Activated naive CD4-positive, alpha-beta T cell treated with anti-CD3 and anti-CD28 coated beads, Interleukin-2, amount 50 U/mL, for 24 hours (primary cell): ENCODE measurements around the gene FGFRL1.

Experiments used
- H3K27ac Mint-ChIP-seq: one replicate; pipeline ENCODE4 v1.8.0; 2021; ENCODE audit warnings: mild to moderate bottlenecking, mixed read lengths
- H3K27me3 Mint-ChIP-seq: one replicate; pipeline ENCODE4 v1.8.0; 2021; ENCODE audit warnings: mixed read lengths
- H3K36me3 Mint-ChIP-seq: one replicate; pipeline ENCODE4 v1.8.0; 2021; ENCODE audit warnings: mixed read lengths
- H3K4me1 Mint-ChIP-seq: one replicate; pipeline ENCODE4 v1.8.0; 2021; ENCODE audit warnings: mixed read lengths
- H3K4me3 Mint-ChIP-seq: one replicate; pipeline ENCODE4 v1.8.0; 2021; ENCODE audit warnings: mild to moderate bottlenecking, mixed read lengths
- H3K9me3 Mint-ChIP-seq: one replicate; pipeline ENCODE4 v1.8.0; 2021; ENCODE audit warnings: mixed read lengths

Gene FGFRL1

DNA sequence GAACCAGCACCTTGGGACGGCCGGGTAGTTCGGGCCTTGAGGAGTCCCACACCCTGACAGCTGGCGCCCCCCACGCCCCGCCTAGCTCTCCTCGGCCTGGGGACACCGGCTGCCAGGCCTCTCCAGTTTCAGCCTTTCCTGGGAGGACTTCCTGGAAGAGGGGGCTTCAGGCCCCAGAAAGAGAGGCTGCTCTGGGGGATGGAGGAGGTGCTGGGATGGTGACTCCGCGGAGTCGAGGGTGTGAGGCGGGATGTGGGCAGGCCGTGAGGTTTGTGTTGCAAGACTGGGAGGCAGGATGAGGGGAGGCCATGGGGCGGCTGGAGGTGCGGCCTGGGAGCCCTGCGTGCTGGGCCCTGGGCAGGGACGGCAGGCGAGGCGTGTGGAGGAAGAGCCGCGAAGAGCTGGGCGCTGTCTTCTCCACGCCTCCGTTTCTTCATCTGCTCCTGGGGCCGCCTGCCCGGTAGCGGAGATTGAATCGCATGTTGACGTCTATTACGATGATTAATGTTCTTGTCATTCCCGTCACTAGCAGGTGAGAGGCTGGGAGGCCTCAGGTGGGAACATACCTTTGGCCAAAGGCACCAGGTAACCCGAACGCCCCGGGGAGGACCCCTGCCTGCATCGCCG, 918 bp upstream of the FGFRL1 start:
- H3K27me3 Mint-ChIP-seq, result peaks cover 23% of the 10 kb centered on the region
- H3K9me3 Mint-ChIP-seq, result no peaks in the 10 kb centered on the region
- peak overlapping the region; percentile 88 for H3K4me3 Mint-ChIP-seq
- H3K27ac Mint-ChIP-seq, result peak overlapping the region; percentile 72
- H3K36me3 Mint-ChIP-seq, result no peaks in the 10 kb centered on the region
- peaks cover 12% of the 10 kb centered on the region for H3K4me1 Mint-ChIP-seq

DNA sequence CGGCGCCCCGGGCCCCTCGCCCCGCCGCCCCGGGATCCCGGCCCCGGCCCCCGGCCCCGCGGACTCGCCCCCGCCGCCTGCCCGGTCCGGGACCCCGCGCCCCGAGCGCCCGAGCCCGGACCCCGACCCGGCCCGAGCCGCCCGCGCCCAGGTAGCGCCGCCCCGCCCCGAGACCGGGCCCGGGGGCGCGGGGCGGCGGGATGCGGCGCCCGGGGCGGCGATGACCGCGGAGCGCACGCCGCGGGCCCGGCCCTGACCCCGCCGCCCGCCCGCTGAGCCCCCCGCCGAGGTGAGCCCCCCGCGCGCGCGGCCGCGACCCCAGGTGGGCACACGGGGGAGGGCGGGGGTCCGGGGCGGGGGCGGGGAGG, 224 bp downstream of the FGFRL1 start:
- Mint-ChIP-seq H3K4me3 (no peak overlapping the region), H3K27me3 (peaks cover 17% of the 10 kb centered on the region), H3K9me3 (no peaks in the 10 kb centered on the region), H3K27ac (no peak overlapping the region), H3K4me1 (peaks cover 12% of the 10 kb centered on the region), H3K36me3 (no peaks in the 10 kb centered on the region)

DNA sequence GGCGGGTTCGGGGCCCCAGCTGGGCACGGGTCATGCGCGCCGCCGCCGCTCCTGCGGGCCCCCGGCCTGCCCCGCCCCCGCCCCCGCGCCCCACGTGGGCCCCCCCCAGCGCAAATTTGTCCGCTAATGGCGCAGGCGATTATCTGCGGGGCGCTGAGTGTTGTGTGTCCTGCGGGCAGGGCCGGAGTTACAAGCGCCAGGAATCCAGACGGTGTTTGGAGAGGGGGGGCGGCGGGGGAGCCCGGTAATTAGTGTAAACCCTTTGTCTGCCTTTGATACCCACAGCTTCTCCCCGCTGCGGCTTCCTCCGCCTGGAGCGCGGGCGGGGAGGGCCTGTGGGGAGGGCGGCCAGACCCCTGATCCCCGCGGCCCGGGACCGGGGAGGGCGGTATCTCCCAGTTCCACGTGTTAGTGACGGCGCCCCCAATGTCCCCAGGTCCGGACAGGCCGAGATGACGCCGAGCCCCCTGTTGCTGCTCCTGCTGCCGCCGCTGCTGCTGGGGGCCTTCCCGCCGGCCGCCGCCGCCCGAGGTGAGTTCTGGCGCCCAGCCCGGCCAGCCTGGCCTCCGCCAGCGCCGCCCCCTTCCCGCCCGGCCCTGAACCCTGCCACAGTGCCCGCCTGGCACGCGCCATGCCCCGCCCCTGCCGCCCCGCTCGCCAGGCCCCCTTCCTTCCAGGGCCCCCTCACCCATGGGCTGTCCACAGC, 761 bp downstream of the FGFRL1 start:
- H3K4me1 Mint-ChIP-seq, result peaks cover 12% of the 10 kb centered on the region
- H3K36me3 Mint-ChIP-seq, result no peaks in the 10 kb centered on the region
- peak overlapping the region; percentile 58 for H3K4me3 Mint-ChIP-seq
- H3K27me3 Mint-ChIP-seq, result peaks cover 12% of the 10 kb centered on the region
- no peaks in the 10 kb centered on the region for H3K9me3 Mint-ChIP-seq
- H3K27ac Mint-ChIP-seq, result no peak overlapping the region

- peak overlapping the region; percentile 23 for H3K4me3 Mint-ChIP-seq
- no peaks in the 10 kb centered on the region for H3K36me3 Mint-ChIP-seq
- H3K4me1 Mint-ChIP-seq, result peaks cover 12% of the 10 kb centered on the region
- no peak overlapping the region for H3K27ac Mint-ChIP-seq
- peaks cover 5% of the 10 kb centered on the region for H3K27me3 Mint-ChIP-seq
- no peaks in the 10 kb centered on the region for H3K9me3 Mint-ChIP-seq
These were observed 2.0 kb downstream of the FGFRL1 start for GRCh38 chr4:1013225-1014073.

- peaks cover 12% of the 10 kb centered on the region for H3K4me1 Mint-ChIP-seq
- H3K27ac Mint-ChIP-seq, result no peak overlapping the region
- no peaks in the 10 kb centered on the region for H3K9me3 Mint-ChIP-seq
These were observed 3.1 kb downstream of the FGFRL1 start for GRCh38 chr4:1014291-1015167.

GRCh38 chr4:1015179-1015578, 3.8 kb downstream of the FGFRL1 start:
- H3K9me3 Mint-ChIP-seq, result no peaks in the 10 kb centered on the region
- no peaks in the 10 kb centered on the region for H3K36me3 Mint-ChIP-seq
- peaks cover 16% of the 10 kb centered on the region for H3K4me1 Mint-ChIP-seq
- H3K4me3 Mint-ChIP-seq, result no peak overlapping the region
- no peaks in the 10 kb centered on the region for H3K27me3 Mint-ChIP-seq
- no peak overlapping the region for H3K27ac Mint-ChIP-seq

More at GRCh38 chr4:1014291-1015167, 3.1 kb downstream of the FGFRL1 start:
- no peak overlapping the region for H3K4me3 Mint-ChIP-seq
- H3K36me3 Mint-ChIP-seq, result no peaks in the 10 kb centered on the region
- H3K27me3 Mint-ChIP-seq, result no peaks in the 10 kb centered on the region

DNA sequence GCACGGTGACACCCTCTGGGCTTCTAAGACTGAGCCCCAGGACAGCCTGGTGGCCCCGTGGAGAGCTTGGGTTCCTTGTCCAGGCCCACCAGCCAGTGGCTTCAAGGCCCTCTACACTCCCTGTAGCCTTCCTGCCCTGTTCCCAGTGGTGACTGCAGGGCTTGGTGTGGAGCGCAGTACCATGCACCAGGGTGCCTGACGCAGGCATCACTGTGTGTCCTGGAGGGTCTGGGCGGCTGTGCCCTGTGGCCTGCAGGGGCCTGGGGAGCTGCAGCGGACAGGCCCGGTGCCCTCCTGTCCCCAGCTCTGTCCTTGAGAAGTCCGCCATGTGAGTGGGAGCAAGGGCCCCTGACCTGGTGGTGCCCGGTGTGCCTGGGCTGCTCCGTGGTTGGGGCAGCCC, 4.3 kb downstream of the FGFRL1 start:
- Mint-ChIP-seq H3K4me1 (peaks cover 11% of the 10 kb centered on the region), H3K27ac (no peak overlapping the region), H3K9me3 (no peaks in the 10 kb centered on the region), H3K36me3 (no peaks in the 10 kb centered on the region), H3K4me3 (no peak overlapping the region), H3K27me3 (no peaks in the 10 kb centered on the region)

GRCh38 chr4:1017211-1017610, 5.8 kb downstream of the FGFRL1 start:
- Mint-ChIP-seq H3K9me3 (no peaks in the 10 kb centered on the region), H3K4me1 (peaks cover 11% of the 10 kb centered on the region), H3K4me3 (no peak overlapping the region), H3K36me3 (no peaks in the 10 kb centered on the region), H3K27me3 (no peaks in the 10 kb centered on the region), H3K27ac (no peak overlapping the region)

- peaks cover 11% of the 10 kb centered on the region for H3K4me1 Mint-ChIP-seq
- no peak overlapping the region for H3K27ac Mint-ChIP-seq
- no peak overlapping the region for H3K4me3 Mint-ChIP-seq
- no peaks in the 10 kb centered on the region for H3K9me3 Mint-ChIP-seq
- no peaks in the 10 kb centered on the region for H3K27me3 Mint-ChIP-seq
- no peaks in the 10 kb centered on the region for H3K36me3 Mint-ChIP-seq
These were observed 6.3 kb downstream of the FGFRL1 start for GRCh38 chr4:1017706-1018105.

- Mint-ChIP-seq H3K4me3 (no peak overlapping the region), H3K9me3 (no peaks in the 10 kb centered on the region), H3K27ac (no peak overlapping the region), H3K27me3 (no peaks in the 10 kb centered on the region), H3K36me3 (no peaks in the 10 kb centered on the region), H3K4me1 (peaks cover 11% of the 10 kb centered on the region)
These were observed 7.0 kb downstream of the FGFRL1 start for GRCh38 chr4:1018147-1019020.

DNA sequence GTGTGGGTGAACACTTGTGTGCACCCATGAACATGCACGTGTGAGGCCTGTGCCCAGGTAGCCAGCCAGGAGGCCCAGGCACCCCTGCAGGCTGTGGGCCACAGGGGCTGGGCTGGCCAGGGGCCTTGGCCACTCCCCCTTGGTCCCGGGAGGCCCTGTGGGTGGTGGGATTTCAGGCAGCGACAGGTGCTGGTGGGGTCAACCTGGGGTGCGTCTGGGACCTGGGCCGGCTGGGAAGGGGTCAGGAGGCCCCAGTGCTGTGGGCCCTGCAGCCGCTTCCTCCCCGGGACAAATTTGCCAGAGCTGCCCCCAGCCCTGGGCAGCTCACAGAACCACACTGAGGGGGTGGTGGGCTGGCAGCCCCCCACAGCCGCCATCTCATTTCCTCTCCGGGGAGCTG, 7.9 kb downstream of the FGFRL1 start:
- H3K27ac Mint-ChIP-seq, result no peak overlapping the region
- no peak overlapping the region for H3K4me3 Mint-ChIP-seq
- H3K9me3 Mint-ChIP-seq, result no peaks in the 10 kb centered on the region
- peaks cover 4% of the 10 kb centered on the region for H3K4me1 Mint-ChIP-seq
- no peaks in the 10 kb centered on the region for H3K27me3 Mint-ChIP-seq
- H3K36me3 Mint-ChIP-seq, result no peaks in the 10 kb centered on the region

DNA sequence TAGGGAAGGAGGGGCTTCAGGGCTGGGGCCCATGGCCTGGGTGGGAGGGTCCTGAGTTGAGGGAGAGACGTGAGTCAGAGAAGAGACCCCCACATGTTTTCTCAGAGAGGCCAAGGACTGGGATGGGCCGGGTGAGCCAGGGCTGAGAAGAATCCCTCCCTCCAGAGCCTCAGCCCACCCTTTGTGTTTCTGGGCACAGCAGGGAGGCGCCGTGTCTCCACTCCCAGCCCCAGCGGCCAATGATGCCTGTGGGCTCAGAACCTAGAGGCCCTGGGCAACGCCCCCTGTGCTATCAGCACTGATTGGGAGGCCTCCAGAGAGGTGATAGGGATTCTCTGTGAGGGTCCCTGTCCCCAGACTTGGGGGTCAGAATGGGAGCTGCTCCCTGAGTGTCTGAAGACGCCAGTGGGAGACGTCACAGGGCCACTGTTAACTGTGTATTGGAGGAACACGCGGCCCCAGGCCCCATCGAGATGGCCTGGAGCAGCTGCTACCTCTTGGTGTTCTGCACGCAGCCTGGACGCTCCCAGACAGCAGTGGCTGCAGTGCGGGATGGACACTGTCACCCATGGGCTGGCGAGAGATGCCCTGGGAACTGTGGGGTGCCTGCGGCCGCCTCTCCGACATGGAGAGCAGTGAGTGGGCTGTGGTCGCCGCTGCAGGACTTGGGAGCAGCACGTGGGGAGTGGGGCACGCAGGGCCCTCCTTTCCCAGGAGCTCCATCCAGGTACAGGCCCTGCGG, 8.5 kb downstream of the FGFRL1 start:
- Mint-ChIP-seq H3K27me3 (no peaks in the 10 kb centered on the region), H3K36me3 (no peaks in the 10 kb centered on the region), H3K27ac (no peak overlapping the region), H3K4me1 (peaks cover 4% of the 10 kb centered on the region), H3K4me3 (no peak overlapping the region), H3K9me3 (no peaks in the 10 kb centered on the region)

GRCh38 chr4:1021386-1022050, 10.1 kb downstream of the FGFRL1 start:
- Mint-ChIP-seq H3K27ac (no peak overlapping the region), H3K4me3 (no peak overlapping the region), H3K36me3 (peaks cover 2% of the 10 kb centered on the region), H3K9me3 (no peaks in the 10 kb centered on the region), H3K27me3 (no peaks in the 10 kb centered on the region), H3K4me1 (peaks cover 9% of the 10 kb centered on the region)
